ENCODE measurements around the gene MAPK13. TPM values are rescaled to one million over a fixed set of nuclear protein-coding genes. Genes with fewer than 3 reads are reported as not detected.

The MAPK13 gene
- total RNA-seq, 1 experiment from 2014 or later: 52.3 TPM

GRCh38 chr6:36184311-36184710, 54.0 kb downstream of the MAPK13 start:
- no TSS peak for BruUV-seq (replicated peaks)
- H3K4me3 Mint-ChIP-seq (ENCODE audit: low read depth, unreplicated experiment): no peak overlapping the region

DNA sequence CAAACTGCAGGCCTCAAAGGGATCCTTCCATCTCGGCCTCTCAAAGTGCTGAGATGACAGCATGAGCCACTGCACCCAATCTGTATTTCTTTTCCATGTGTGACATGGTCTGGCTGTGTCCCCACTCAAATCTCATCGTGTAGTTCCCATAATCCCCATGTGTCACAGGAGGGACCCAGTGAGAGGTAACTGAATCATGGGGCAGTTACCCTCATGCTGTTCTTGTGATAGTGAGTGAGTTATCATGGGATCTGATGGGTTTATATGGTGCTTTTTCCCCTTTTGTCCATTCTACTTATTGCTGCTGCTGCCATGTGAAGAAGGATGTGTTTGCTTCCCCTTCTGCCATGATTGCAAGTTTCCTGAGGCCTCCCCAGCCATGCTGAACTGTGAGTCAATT, 55.9 kb downstream of the MAPK13 start:
- intact Hi-C loops (cut with micrococcal nuclease; ENCODE audit: unreplicated experiment): no loop called here
- no peak overlapping the region for H3K4me3 Mint-ChIP-seq (ENCODE audit: low read depth, unreplicated experiment)
- CTCF ChIA-PET: no interaction called here
- H3K4me1 Mint-ChIP-seq (ENCODE audit: low read depth, unreplicated experiment): peaks cover 8% of the 10 kb centered on the region
- no peaks in the 10 kb centered on the region for H3K27me3 Mint-ChIP-seq (ENCODE audit: unreplicated experiment)
- no TSS peak for BruUV-seq (replicated peaks)
- TF ChIP-seq, protein P1, sequence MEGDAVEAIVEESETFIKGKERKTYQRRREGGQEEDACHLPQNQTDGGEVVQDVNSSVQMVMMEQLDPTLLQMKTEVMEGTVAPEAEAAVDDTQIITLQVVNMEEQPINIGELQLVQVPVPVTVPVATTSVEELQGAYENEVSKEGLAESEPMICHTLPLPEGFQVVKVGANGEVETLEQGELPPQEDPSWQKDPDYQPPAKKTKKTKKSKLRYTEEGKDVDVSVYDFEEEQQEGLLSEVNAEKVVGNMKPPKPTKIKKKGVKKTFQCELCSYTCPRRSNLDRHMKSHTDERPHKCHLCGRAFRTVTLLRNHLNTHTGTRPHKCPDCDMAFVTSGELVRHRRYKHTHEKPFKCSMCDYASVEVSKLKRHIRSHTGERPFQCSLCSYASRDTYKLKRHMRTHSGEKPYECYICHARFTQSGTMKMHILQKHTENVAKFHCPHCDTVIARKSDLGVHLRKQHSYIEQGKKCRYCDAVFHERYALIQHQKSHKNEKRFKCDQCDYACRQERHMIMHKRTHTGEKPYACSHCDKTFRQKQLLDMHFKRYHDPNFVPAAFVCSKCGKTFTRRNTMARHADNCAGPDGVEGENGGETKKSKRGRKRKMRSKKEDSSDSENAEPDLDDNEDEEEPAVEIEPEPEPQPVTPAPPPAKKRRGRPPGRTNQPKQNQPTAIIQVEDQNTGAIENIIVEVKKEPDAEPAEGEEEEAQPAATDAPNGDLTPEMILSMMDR (IDR thresholded peaks at IDR 0.05; ENCODE audit: unreplicated experiment): no peak
- no peak overlapping the region for H3K27ac Mint-ChIP-seq (ENCODE audit: unreplicated experiment)
- no peaks in the 10 kb centered on the region for H3K9me3 Mint-ChIP-seq (ENCODE audit: low read depth, unreplicated experiment)
- DNase-seq: no peak
- no peaks in the 10 kb centered on the region for H3K36me3 Mint-ChIP-seq (ENCODE audit: insufficient read depth, unreplicated experiment)

More at GRCh38 chr6:36184311-36184710, 54.0 kb downstream of the MAPK13 start:
- H3K27ac Mint-ChIP-seq (ENCODE audit: unreplicated experiment): no peak overlapping the region
- CTCF ChIA-PET: no interaction called here
- H3K4me1 Mint-ChIP-seq (ENCODE audit: low read depth, unreplicated experiment): no peaks in the 10 kb centered on the region
- no peak for DNase-seq
- TF ChIP-seq, protein P1 (IDR thresholded peaks at IDR 0.05; ENCODE audit: unreplicated experiment): no peak
- H3K27me3 Mint-ChIP-seq (ENCODE audit: unreplicated experiment): no peaks in the 10 kb centered on the region
- intact Hi-C loops (cut with micrococcal nuclease; ENCODE audit: unreplicated experiment): no loop called here
- no peaks in the 10 kb centered on the region for H3K36me3 Mint-ChIP-seq (ENCODE audit: insufficient read depth, unreplicated experiment)
- no peaks in the 10 kb centered on the region for H3K9me3 Mint-ChIP-seq (ENCODE audit: low read depth, unreplicated experiment)

DNA sequence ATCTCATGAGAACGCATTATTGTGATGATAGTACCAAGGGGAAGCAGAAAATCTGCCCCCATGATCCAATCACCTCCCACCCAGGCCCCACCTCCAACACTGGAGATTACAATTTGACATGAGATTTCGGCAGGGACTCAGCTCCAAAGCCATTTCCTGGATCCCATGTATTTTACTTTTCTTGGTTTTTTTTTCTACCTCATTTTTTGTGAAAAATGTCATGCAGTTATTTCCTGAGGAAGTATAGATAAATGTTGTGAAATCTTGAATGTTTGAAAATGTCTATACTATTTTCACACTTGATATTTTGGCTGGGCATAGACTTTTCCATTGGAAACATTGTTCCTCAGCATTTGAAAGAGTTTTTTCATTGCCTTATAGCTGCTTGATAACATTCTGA, 57.1 kb downstream of the MAPK13 start:
- no peak for DNase-seq
- TF ChIP-seq, protein P1 (IDR thresholded peaks at IDR 0.05; ENCODE audit: unreplicated experiment): no peak
- H3K27ac Mint-ChIP-seq (ENCODE audit: unreplicated experiment): no peak overlapping the region
- no peaks in the 10 kb centered on the region for H3K9me3 Mint-ChIP-seq (ENCODE audit: low read depth, unreplicated experiment)
- CTCF ChIA-PET: no interaction called here
- BruUV-seq (replicated peaks): no TSS peak
- H3K4me3 Mint-ChIP-seq (ENCODE audit: low read depth, unreplicated experiment): no peak overlapping the region
- intact Hi-C loops (cut with micrococcal nuclease; ENCODE audit: unreplicated experiment): no loop called here
- peaks cover 8% of the 10 kb centered on the region for H3K4me1 Mint-ChIP-seq (ENCODE audit: low read depth, unreplicated experiment)
- no peaks in the 10 kb centered on the region for H3K36me3 Mint-ChIP-seq (ENCODE audit: insufficient read depth, unreplicated experiment)
- no peaks in the 10 kb centered on the region for H3K27me3 Mint-ChIP-seq (ENCODE audit: unreplicated experiment)

Other genes starting within 250 kb of the MAPK13 start
- gene SRPK1, start 209.4 kb upstream of the MAPK13 start, total RNA-seq (2022): 126 and 138 TPM in 2 replicates
- gene SLC26A8, start 105.9 kb upstream of the MAPK13 start, total RNA-seq (2022): 0.10 TPM in 1 of 2 replicates, not detected in the other
- 59.5 and 60.9 TPM in 2 replicates for gene MAPK14, start 102.7 kb upstream of the MAPK13 start, total RNA-seq (2022)
- gene BRPF3, start 66.2 kb downstream of the MAPK13 start, total RNA-seq (2022): 49.1 and 49.7 TPM in 2 replicates
- gene PNPLA1, start 139.5 kb downstream of the MAPK13 start, total RNA-seq (2022): 0.19 and 0.20 TPM in 2 replicates
- 0.88 and 0.94 TPM in 2 replicates for gene BNIP5, start 206.4 kb downstream of the MAPK13 start, total RNA-seq (2022)